SK-N-SH treated with all-trans-retinoic acid at 6 μM for 48 hours (cell line): ENCODE results near the gene AHCYL2.

Source experiments
- ATAC-seq: fragments of 200-7000 bp; cut with Tn5 transposase; 3 replicates; pipeline ENCODE4 v1.9.1; 2020; ENCODE audit warnings: mild to moderate bottlenecking, moderate library complexity
- ARNTL ChIP-seq: fragments of 450-650 bp; formaldehyde crosslinking; IDR thresholded peaks from 2 replicates; pipeline ENCODE4 v1.5.0; 2020; ENCODE audit warnings: low read depth, mild to moderate bottlenecking, moderate library complexity, borderline replicate concordance
- BACH2 ChIP-seq: fragments of 250-450 bp; sonication (Bioruptor Pico); IDR thresholded peaks from 2 replicates; pipeline ENCODE4 v1.9.0; 2021; ENCODE audit warnings: mild to moderate bottlenecking, borderline replicate concordance
- CSDC2 ChIP-seq: fragments of 250-450 bp; sonication (Bioruptor Pico); IDR thresholded peaks from 2 replicates; pipeline ENCODE4 v1.5.0; 2020; ENCODE audit warnings: mild to moderate bottlenecking, moderate library complexity
- CSRNP3 ChIP-seq: fragments of 250-450 bp; sonication (Bioruptor Pico); IDR thresholded peaks from 2 replicates; pipeline ENCODE4 v1.5.1; 2021; ENCODE audit warnings: mild to moderate bottlenecking, moderate library complexity
- ESRRG ChIP-seq: fragments of 250-450 bp; sonication (Bioruptor Pico); IDR thresholded peaks from 2 replicates; pipeline ENCODE4 v1.6.1; 2021; ENCODE audit warnings: mild to moderate bottlenecking
- GLIS3 ChIP-seq: fragments of 250-450 bp; sonication (Bioruptor Pico); IDR thresholded peaks from 2 replicates; pipeline ENCODE4 v1.5.0; 2020; ENCODE audit warnings: mild to moderate bottlenecking, moderate library complexity
- ISL1 ChIP-seq: fragments of 250-450 bp; sonication (Bioruptor Pico); IDR thresholded peaks from 2 replicates; pipeline ENCODE4 v2.1.2; 2022; ENCODE audit warnings: mild to moderate bottlenecking, moderate library complexity
- OSR1 ChIP-seq: fragments of 250-450 bp; sonication (Bioruptor Pico); IDR thresholded peaks from 2 replicates; pipeline ENCODE4 v1.8.0; 2022; ENCODE audit warnings: moderate library complexity, mild to moderate bottlenecking, inconsistent platforms
- PATZ1 ChIP-seq: fragments of 250-450 bp; sonication (Bioruptor Pico); IDR thresholded peaks from 2 replicates; pipeline ENCODE4 v1.8.0; 2020; ENCODE audit warnings: mild to moderate bottlenecking, moderate library complexity, borderline replicate concordance
- POU6F1 ChIP-seq: fragments of 250-450 bp; sonication (Bioruptor Pico); IDR thresholded peaks from 2 replicates; pipeline ENCODE4 v1.8.0; 2021; ENCODE audit warnings: low read depth, mild to moderate bottlenecking, moderate library complexity, borderline replicate concordance
- RARB ChIP-seq: fragments of 250-450 bp; sonication (Bioruptor Pico); IDR thresholded peaks from 2 replicates; pipeline ENCODE4 v1.8.0; 2021; ENCODE audit warnings: mild to moderate bottlenecking, moderate library complexity
- SNAI2 ChIP-seq: fragments of 250-450 bp; sonication (Bioruptor Pico); IDR thresholded peaks from 2 replicates; pipeline ENCODE4 v1.5.0; 2020; ENCODE audit warnings: mild to moderate bottlenecking, moderate library complexity
- TCF4 ChIP-seq: fragments of 250-450 bp; sonication (Bioruptor Pico); IDR thresholded peaks from 2 replicates; pipeline ENCODE4 v1.8.0; 2021; ENCODE audit warnings: mild to moderate bottlenecking, moderate library complexity, borderline replicate concordance
- TOX ChIP-seq: fragments of 250-450 bp; sonication (Bioruptor Pico); IDR thresholded peaks from 2 replicates; pipeline ENCODE4 v1.8.0; 2021; ENCODE audit warnings: mild to moderate bottlenecking, moderate library complexity, borderline replicate concordance
- TSHZ2 ChIP-seq: fragments of 250-450 bp; sonication (Bioruptor Pico); IDR thresholded peaks from 2 replicates; pipeline ENCODE4 v1.5.0; 2020; ENCODE audit warnings: mild to moderate bottlenecking, moderate library complexity
- ZC3H10 ChIP-seq: fragments of 250-450 bp; sonication (Bioruptor Pico); IDR thresholded peaks from 2 replicates; pipeline ENCODE4 v1.5.1; 2021; ENCODE audit warnings: mild to moderate bottlenecking, moderate library complexity
- ZFP3 ChIP-seq: fragments of 250-450 bp; sonication (Bioruptor Pico); IDR thresholded peaks from 2 replicates; pipeline ENCODE4 v1.5.0; 2020; ENCODE audit warnings: mild to moderate bottlenecking, moderate library complexity
- ZFP30 ChIP-seq: fragments of 450-650 bp; formaldehyde crosslinking; IDR thresholded peaks from 2 replicates; pipeline ENCODE4 v1.5.0; 2022; ENCODE audit warnings: mild to moderate bottlenecking, moderate library complexity
- ZNF565 ChIP-seq: fragments of 450-650 bp; formaldehyde crosslinking; conservative IDR thresholded peaks from 2 replicates; pipeline ENCODE4 v1.5.0; 2020; ENCODE audit warnings: low read depth, mild to moderate bottlenecking, moderate library complexity
- ZNF8 ChIP-seq: fragments of 450-650 bp; formaldehyde crosslinking; IDR thresholded peaks from 2 replicates; pipeline ENCODE4 v1.5.0; 2020; ENCODE audit warnings: mild to moderate bottlenecking, moderate library complexity

AHCYL2 gene

GRCh38 chr7:129205126-129205818, 19.6 kb upstream of the AHCYL2 start:
- TF ChIP-seq RARB (CRISPR knock-in tag) (no peak), ZFP3 (CRISPR knock-in tag) (no peak), TCF4 (no peak), PATZ1 (CRISPR knock-in tag) (no peak), CSRNP3 (no peak), ESRRG (CRISPR knock-in tag) (no peak), TSHZ2 (CRISPR knock-in tag) (no peak), CSDC2 (no peak), ARNTL (CRISPR knock-in tag) (no peak), OSR1 (no peak), POU6F1 (CRISPR knock-in tag) (no peak), TOX (CRISPR knock-in tag) (no peak), ZFP30 (CRISPR knock-in tag) (no peak)
- ATAC-seq: no peak

GRCh38 chr7:129205987-129206785, 18.6 kb upstream of the AHCYL2 start:
- no peak for TF ChIP-seq TOX (CRISPR knock-in tag)
- no peak for TF ChIP-seq ESRRG (CRISPR knock-in tag)
- TF ChIP-seq ZFP30 (CRISPR knock-in tag): no peak
- TF ChIP-seq POU6F1 (CRISPR knock-in tag): no peak
- TF ChIP-seq ISL1 (CRISPR knock-in tag): no peak
- no peak for TF ChIP-seq TCF4
- TF ChIP-seq ZFP3 (CRISPR knock-in tag): no peak
- TF ChIP-seq CSDC2: no peak
- no peak for TF ChIP-seq SNAI2 (CRISPR knock-in tag)
- no peak for TF ChIP-seq ZNF565 (CRISPR knock-in tag)
- no peak for TF ChIP-seq GLIS3
- ATAC-seq: no peak

- no peak for TF ChIP-seq BACH2 (CRISPR knock-in tag)
- no peak for TF ChIP-seq ZC3H10 (CRISPR knock-in tag)
- no peak for TF ChIP-seq CSRNP3
- no peak for TF ChIP-seq SNAI2 (CRISPR knock-in tag)
- TF ChIP-seq ZNF8 (CRISPR knock-in tag): no peak
- TF ChIP-seq TCF4: no peak
- no peak for TF ChIP-seq GLIS3
- TF ChIP-seq TOX (CRISPR knock-in tag): no peak
- ATAC-seq: no peak
Observed at GRCh38 chr7:129208667-129209066, 16.2 kb upstream of the AHCYL2 start.
